Muscle layer of duodenum (tissue), 2 donors: ENCODE measurements around the gene PALLD.
A peak's percentile ranks its signal among the peaks of the same experiment; 100 is the strongest.

Experiments
- H3K27ac ChIP-seq: one replicate; pipeline ENCODE4 v1.7.0; 2013; ENCODE audit warnings: mild to moderate bottlenecking, low read length
- H3K27me3 ChIP-seq: one replicate; pipeline ENCODE4 v1.7.0; 2013; ENCODE audit warnings: low read depth, mild to moderate bottlenecking, control low read depth, low read length
- H3K36me3 ChIP-seq, 2 donors: one replicate each; pipeline ENCODE4 v1.7.0; 2013; ENCODE audit warnings: low read length in 2 of 2, control low read depth in 1 of 2, mild to moderate bottlenecking in 1 of 2; ENCODE audit not compliant: insufficient read depth in 2 of 2, control insufficient read depth in 1 of 2
- H3K4me1 ChIP-seq, 2 donors: one replicate each; pipeline ENCODE4 v1.7.0; 2013; ENCODE audit warnings: low read length in 2 of 2, mild to moderate bottlenecking in 2 of 2, control low read depth in 1 of 2, moderate library complexity in 1 of 2; ENCODE audit not compliant: insufficient read depth in 2 of 2, control insufficient read depth in 1 of 2
- H3K4me3 ChIP-seq, 2 donors: one replicate each; pipeline ENCODE4 v1.7.0; 2013; ENCODE audit warnings: low read length in 2 of 2, low read depth in 1 of 2, mild to moderate bottlenecking in 1 of 2
- H3K9me3 ChIP-seq, 2 donors: one replicate each; pipeline ENCODE4 v1.7.0; 2013; ENCODE audit warnings: low read length in 2 of 2, control low read depth in 1 of 2, mild to moderate bottlenecking in 1 of 2; ENCODE audit not compliant: control insufficient read depth in 1 of 2
- donor health status: healthy.

The PALLD gene

GRCh38 chr4:168833881-168834280 is 337.0 kb downstream of the PALLD start:
- no peaks in the 10 kb centered on the region for H3K27me3 ChIP-seq
- H3K4me1 ChIP-seq: peaks cover 9 to 20% of the 10 kb centered on the region in 2 donors
- no peaks in the 10 kb centered on the region for H3K9me3 ChIP-seq
- H3K4me3 ChIP-seq: peak overlapping the region; percentile 77 to 83
- H3K36me3 ChIP-seq: peaks cover 0 to 4% of the 10 kb centered on the region in 2 donors
- H3K27ac ChIP-seq: peak overlapping the region; percentile 88

- Histone ChIP-seq H3K27me3 (no peaks in the 10 kb centered on the region), H3K36me3 (peaks cover 0 to 4% of the 10 kb centered on the region in 2 donors), H3K4me1 (peaks cover 7 to 31% of the 10 kb centered on the region in 2 donors), H3K27ac (peak overlapping the region; percentile 69), H3K9me3 (no peaks in the 10 kb centered on the region), H3K4me3 (peak overlapping the region; percentile 9 to 77)
Observed at GRCh38 chr4:168835880-168836454, 339.1 kb downstream of the PALLD start.

GRCh38 chr4:168836490-168836889 is 339.6 kb downstream of the PALLD start:
- Histone ChIP-seq H3K36me3 (peaks cover 3 to 4% of the 10 kb centered on the region in 2 donors), H3K4me3 (peak overlapping the region in 1 of 2 donors; percentile 9), H3K27ac (peak overlapping the region; percentile 69), H3K4me1 (peaks cover 1 to 32% of the 10 kb centered on the region in 2 donors), H3K9me3 (no peaks in the 10 kb centered on the region), H3K27me3 (no peaks in the 10 kb centered on the region)

GRCh38 chr4:168837922-168838321 is 341.1 kb downstream of the PALLD start:
- H3K9me3 ChIP-seq: no peaks in the 10 kb centered on the region
- peak overlapping the region; percentile 69 for H3K27ac ChIP-seq
- no peak overlapping the region for H3K4me3 ChIP-seq
- no peaks in the 10 kb centered on the region for H3K27me3 ChIP-seq
- peaks cover 3 to 11% of the 10 kb centered on the region in 2 donors for H3K36me3 ChIP-seq
- H3K4me1 ChIP-seq: peaks cover 0 to 45% of the 10 kb centered on the region in 2 donors

DNA sequence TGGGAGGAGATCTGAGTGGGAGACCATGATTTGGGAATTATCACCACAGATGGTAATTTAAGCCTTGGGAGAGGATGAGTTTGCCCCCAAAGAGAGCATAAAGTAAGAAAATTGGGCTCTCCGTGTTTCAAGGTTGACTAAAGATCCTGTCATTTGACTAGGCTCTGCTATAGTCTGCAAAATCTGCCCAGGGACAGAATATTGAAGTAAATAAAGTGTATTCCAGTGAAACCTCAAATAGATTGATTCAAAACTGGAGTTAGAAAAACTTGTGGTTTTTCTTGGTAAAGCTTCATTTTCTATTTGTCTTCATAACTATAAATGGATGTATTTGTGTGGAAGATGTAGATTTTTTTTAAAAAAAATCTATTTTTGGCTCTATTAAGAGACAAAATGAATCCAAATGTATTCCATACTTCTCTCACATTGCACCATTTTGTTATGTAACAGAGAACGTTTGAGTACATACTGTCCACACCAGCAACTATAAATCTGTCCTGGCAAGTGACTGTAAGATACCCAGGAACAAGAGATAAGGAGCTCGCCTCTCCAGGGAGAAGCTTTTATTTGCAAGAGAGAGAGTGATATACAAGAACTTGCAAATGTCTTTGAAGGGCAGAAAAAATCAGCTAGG is 343.0 kb downstream of the PALLD start:
- peaks cover 10 to 62% of the 10 kb centered on the region in 2 donors for H3K4me1 ChIP-seq

DNA sequence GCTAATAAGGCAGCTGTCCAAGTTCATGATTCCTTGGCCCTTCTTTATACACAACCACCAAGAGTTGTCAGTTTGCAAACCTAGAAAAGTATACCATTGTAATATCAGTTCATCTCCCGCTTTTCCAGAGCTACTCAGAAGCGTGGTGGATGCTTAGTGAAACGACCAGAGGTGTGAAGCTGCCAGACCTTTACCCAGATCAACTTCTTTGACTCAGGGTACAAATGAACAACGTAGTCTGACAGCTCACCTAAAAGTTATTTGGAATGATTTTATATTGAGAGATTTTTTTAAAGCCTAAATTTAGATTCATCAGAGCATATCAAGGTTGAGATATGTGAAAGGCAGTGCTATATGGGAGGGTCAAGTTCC is 343.5 kb downstream of the PALLD start:
- Histone ChIP-seq H3K4me1 (peaks cover 10 to 64% of the 10 kb centered on the region in 2 donors), H3K36me3 (peaks cover 3 to 12% of the 10 kb centered on the region in 2 donors), H3K9me3 (no peaks in the 10 kb centered on the region), H3K27ac (peak overlapping the region; percentile 40), H3K4me3 (no peak overlapping the region), H3K27me3 (no peaks in the 10 kb centered on the region)

More for the DNA sequence above, 343.0 kb downstream of the PALLD start:
- Histone ChIP-seq H3K36me3 (peaks cover 3 to 12% of the 10 kb centered on the region in 2 donors), H3K4me3 (no peak overlapping the region), H3K27ac (peak overlapping the region; percentile 77), H3K27me3 (no peaks in the 10 kb centered on the region), H3K9me3 (no peaks in the 10 kb centered on the region)

DNA sequence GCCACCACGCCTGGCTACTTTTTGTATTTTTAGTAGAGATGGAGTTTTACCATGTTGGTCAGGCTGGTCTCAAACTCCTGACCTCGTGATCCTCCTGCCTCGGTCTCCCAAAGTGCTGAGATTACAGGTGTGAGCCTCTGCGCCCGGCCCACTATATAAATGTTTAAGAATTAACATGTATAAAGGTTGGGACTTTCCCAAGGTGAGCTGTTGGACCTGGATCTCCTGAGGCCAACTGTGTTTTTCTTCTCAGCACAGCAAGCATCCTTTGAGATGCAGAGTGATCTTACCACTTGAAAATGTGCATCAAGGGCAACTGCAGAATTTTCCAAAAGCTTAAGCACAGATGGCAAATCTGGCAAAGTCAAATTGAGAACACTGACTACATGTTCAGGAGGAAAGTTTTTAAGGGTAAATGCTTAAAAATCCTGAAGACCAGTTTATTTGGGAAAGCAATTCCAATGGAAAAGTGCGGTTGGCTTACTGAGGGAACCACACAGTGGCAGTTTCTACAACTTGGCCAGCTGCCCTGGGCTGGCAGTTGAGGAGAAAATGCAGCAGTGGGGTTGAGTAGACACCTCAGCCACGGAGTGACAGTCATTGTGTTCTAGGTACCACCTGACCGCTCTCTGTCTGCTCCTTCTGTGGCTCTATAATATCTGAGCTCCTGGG is 344.3 kb downstream of the PALLD start:
- H3K27ac ChIP-seq: peak overlapping the region; percentile 60

GRCh38 chr4:168841672-168842019 is 344.8 kb downstream of the PALLD start:
- Histone ChIP-seq H3K4me1 (peaks cover 10 to 72% of the 10 kb centered on the region in 2 donors), H3K9me3 (no peaks in the 10 kb centered on the region), H3K4me3 (peak overlapping the region in 1 of 2 donors; percentile 25), H3K27ac (peak overlapping the region; percentile 60), H3K36me3 (peaks cover 3 to 12% of the 10 kb centered on the region in 2 donors), H3K27me3 (no peaks in the 10 kb centered on the region)

More for the DNA sequence above, 344.3 kb downstream of the PALLD start:
- Histone ChIP-seq H3K4me1 (peaks cover 10 to 67% of the 10 kb centered on the region in 2 donors), H3K27me3 (no peaks in the 10 kb centered on the region), H3K36me3 (peaks cover 3 to 12% of the 10 kb centered on the region in 2 donors), H3K4me3 (peak overlapping the region in 1 of 2 donors; percentile 25), H3K9me3 (no peaks in the 10 kb centered on the region)

- peaks cover 10 to 75% of the 10 kb centered on the region in 2 donors for H3K4me1 ChIP-seq
- no peak overlapping the region for H3K4me3 ChIP-seq
- no peaks in the 10 kb centered on the region for H3K9me3 ChIP-seq
- H3K27me3 ChIP-seq: no peaks in the 10 kb centered on the region
- peaks cover 3 to 12% of the 10 kb centered on the region in 2 donors for H3K36me3 ChIP-seq
- H3K27ac ChIP-seq: peak overlapping the region; percentile 60
Observed at GRCh38 chr4:168842186-168842585, 345.3 kb downstream of the PALLD start.

- peaks cover 15 to 71% of the 10 kb centered on the region in 2 donors for H3K4me1 ChIP-seq
- H3K9me3 ChIP-seq: no peaks in the 10 kb centered on the region
- H3K27ac ChIP-seq: peak overlapping the region; percentile 84
- peak overlapping the region in 1 of 2 donors; percentile 26 for H3K4me3 ChIP-seq
- no peaks in the 10 kb centered on the region for H3K27me3 ChIP-seq
- peaks cover 3 to 12% of the 10 kb centered on the region in 2 donors for H3K36me3 ChIP-seq
Observed at GRCh38 chr4:168843635-168844034, 346.8 kb downstream of the PALLD start.

DNA sequence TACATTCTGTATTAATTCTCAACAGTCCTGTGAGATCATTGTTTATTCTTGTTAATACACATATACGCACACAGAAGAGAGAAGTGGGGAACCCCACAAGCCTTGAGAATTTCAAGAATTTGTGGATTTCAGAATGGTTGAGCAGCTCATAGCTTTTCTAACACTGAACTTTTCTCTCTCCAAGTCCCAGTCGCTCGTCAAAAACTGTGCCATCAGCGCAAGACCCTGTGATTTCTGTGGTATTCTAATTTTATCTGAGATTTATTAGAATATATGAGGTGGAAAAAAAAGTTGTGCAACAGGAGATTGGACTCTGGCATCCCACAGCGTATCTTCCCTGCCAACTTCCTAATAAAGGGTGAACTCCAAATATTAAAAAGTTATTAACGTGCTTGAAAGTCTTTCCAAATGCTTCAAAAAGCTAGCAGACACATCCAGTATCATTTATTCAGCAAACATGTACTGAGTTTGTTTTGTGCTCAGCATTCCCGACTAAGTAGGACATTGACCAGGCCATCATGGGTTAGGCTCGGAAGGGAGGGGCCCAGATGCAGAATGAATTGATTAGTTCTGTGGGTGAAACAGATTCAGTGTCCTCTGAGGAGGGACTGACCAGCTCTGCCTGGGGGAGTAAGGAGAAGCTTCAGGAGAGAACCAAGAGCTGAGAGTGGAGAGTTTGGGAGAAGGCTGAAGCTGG is 347.6 kb downstream of the PALLD start:
- H3K4me3 ChIP-seq: peak overlapping the region in 1 of 2 donors; percentile 26
- H3K9me3 ChIP-seq: no peaks in the 10 kb centered on the region
- no peaks in the 10 kb centered on the region for H3K27me3 ChIP-seq
- peaks cover 4 to 12% of the 10 kb centered on the region in 2 donors for H3K36me3 ChIP-seq
- H3K4me1 ChIP-seq: peaks cover 21 to 77% of the 10 kb centered on the region in 2 donors
- peak overlapping the region; percentile 84 for H3K27ac ChIP-seq
